Stimulated activated CD8-positive, alpha-beta memory T cell treated with anti-CD3 and anti-CD28 coated beads, Interleukin-4, amount 100 ng/mL, for 24 hours (primary cell): ENCODE measurements around the gene SCO2.
"Not testable (repeated sequence)": the region's sequence is repeated elsewhere in the genome, so short reads cannot be mapped to it uniquely, and the experiment has no call there.

Source experiments
- DNase-seq: peaks from one replicate; pipeline ENCODE4 v3.0.0-alpha.2; 2020; ENCODE audit warnings: low read depth

SCO2 gene

GRCh38 chr22:50520184-50520583 is 5.2 kb downstream of the SCO2 start:
- not testable (repeated sequence) for DNase-seq

- DNase-seq = no peak
Observed at GRCh38 chr22:50519151-50519550, 6.2 kb downstream of the SCO2 start.

DNA sequence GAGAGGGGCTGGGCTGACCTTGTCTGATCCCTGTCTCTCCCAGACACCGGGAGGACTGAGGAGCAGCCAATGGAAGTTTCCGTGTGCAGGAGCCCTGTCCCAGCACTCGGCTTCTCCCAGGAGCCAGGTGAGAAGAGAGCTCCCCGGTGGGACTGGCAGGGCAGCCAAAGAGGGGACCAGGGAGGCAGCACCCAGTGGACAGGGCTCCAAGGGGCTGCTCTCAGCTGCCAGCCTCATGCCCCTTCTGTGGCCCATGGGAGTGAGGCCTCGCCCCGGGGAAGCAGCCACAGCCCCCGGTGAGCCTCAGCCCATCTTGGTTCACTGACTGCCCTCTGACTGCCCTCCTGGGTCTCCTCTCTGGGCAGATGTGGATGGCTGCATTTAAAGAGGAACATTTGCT is 6.8 kb downstream of the SCO2 start:
- no peak for DNase-seq

- DNase-seq = no peak
Observed at GRCh38 chr22:50517495-50518260, 7.7 kb downstream of the SCO2 start.

GRCh38 chr22:50516891-50517290 is 8.5 kb downstream of the SCO2 start:
- no peak for DNase-seq

- no peak for DNase-seq
Observed at GRCh38 chr22:50516068-50516467, 9.3 kb downstream of the SCO2 start.

- DNase-seq = no peak
Observed at GRCh38 chr22:50513175-50513574, 12.2 kb downstream of the SCO2 start.

- no peak for DNase-seq
Observed at GRCh38 chr22:50508897-50509296, 16.5 kb downstream of the SCO2 start.

DNA sequence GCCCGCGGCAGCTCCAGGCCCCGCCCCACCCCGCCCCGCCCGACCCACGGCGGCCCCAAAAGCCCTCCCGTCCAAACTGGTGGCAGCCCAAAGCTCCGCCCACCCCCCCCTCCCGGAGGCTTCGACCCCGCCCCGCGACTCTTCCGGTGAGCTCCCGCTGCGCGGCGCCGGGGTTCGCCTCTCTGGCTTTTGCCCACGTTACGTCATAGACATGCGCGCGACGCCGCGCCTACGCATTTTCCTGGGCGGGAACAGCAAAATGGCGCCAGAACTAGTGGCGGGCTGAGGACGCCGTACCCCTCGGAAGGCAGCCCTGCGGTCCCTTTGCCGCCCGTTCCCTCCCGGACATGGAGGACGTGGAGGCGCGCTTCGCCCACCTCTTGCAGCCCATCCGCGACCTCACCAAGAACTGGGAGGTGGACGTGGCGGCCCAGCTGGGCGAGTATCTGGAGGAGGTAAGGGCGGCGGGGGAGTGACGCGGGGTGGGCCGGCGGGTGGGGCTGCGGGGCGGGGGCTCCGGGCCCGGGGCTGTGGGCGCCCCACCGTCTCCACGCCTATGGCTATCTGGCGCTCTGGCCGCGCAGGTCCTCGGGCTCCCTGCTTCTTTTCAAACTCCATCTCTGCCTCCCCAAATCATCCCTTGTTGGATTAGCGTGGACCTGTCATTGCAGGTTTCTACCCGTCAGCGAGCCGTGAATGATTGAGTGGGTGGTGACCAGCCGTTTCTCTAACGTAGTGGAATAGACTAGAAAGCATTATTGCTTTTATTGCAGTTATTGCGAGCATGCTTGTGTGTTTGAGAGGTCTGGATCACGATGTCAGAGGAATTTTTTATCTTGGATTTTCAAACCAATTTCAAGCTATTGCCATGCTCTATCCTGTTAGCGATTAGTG is 17.2 kb downstream of the SCO2 start, which contains the start of gene NCAPH2:
TSS of gene NCAPH2 (plus strand) at position 234 of the 894 bp plus-strand sequence. CDS start at position 348, 114 bp downstream.
- peak; percentile 98 for DNase-seq

DNA sequence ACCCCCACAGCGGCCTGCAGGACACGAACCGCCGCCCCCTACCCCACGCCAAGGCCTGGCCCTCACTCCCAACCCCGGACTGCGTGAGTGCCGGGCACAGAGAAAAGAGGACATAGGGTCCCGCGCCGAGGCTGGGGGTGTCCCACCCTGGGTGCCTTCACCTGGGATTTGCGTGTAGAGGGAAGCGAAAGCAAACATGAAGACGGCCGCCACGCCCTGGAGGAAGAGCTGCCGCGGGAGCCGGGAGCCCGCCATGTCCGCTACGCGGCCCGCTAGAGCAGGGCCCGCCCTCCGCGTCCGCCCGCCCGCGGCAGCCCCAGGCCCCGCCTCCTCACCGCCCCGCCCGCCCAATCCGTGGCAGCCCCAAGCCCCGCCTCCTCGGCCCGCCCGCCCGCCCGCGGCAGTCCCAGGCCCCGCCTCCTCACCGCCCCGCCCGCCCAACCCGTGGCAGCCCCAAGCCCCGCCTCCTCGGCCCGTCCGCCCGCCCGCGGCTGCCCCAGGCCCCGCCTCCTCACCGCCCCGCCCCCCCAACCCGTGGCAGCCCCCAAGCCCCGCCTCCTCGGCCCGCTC is 17.9 kb downstream of the SCO2 start, which contains the start of gene LMF2:
TSS of gene LMF2 (minus strand) at position 282 of the 570 bp plus-strand sequence. CDS start at position 255, 27 bp downstream.
- DNase-seq = peak; percentile 87

- no peak for DNase-seq
Observed at GRCh38 chr22:50506611-50507420, 18.6 kb downstream of the SCO2 start.

GRCh38 chr22:50505776-50506610 is 19.4 kb downstream of the SCO2 start:
- DNase-seq = no peak

DNA sequence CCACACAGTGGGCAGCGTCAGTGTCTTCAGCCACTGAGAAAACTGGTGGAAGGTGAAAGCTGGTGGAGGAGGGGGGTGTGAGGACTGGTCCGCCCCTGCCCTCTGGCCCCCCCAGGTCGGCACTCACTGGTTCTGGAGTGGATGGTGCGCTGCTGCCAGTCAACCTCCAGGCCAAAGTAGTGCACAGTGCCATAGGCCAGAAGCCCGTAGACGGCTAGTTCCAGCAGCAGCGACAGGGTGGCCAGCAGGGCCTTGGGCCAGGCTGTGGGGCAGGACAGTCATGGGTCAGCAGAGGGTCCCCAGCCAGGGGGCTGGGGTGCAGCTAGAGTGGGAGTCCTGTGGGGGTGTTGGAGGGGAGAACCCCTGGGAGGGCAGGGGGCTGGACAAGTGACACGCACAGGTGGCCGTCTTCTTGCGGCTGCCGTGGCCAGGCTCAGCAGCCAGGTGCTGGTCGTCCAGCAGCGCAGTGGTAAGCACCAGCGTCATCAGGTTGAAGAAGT is 20.1 kb downstream of the SCO2 start:
- DNase-seq = no peak

GRCh38 chr22:50504369-50505211 is 20.8 kb downstream of the SCO2 start:
- no peak for DNase-seq

GRCh38 chr22:50503475-50504145 is 21.8 kb downstream of the SCO2 start:
- no peak for DNase-seq

GRCh38 chr22:50502628-50503474 is 22.5 kb downstream of the SCO2 start:
- DNase-seq = no peak

GRCh38 chr22:50502096-50502495 is 23.3 kb downstream of the SCO2 start:
- DNase-seq = no peak

GRCh38 chr22:50500452-50500851 is 24.9 kb downstream of the SCO2 start:
- DNase-seq = no peak
